Iris pigment epithelial cell (primary cell): ENCODE results near the gene CD79A.
"Not testable (repeated sequence)": the region's sequence is repeated elsewhere in the genome, so short reads cannot be mapped to it uniquely, and the experiment has no call there.

Experiments used
- DNase-seq: peaks from one replicate; pipeline ENCODE4 v3.0.0-alpha.2; 2011; ENCODE audit warnings: low read depth

CD79A gene

DNA sequence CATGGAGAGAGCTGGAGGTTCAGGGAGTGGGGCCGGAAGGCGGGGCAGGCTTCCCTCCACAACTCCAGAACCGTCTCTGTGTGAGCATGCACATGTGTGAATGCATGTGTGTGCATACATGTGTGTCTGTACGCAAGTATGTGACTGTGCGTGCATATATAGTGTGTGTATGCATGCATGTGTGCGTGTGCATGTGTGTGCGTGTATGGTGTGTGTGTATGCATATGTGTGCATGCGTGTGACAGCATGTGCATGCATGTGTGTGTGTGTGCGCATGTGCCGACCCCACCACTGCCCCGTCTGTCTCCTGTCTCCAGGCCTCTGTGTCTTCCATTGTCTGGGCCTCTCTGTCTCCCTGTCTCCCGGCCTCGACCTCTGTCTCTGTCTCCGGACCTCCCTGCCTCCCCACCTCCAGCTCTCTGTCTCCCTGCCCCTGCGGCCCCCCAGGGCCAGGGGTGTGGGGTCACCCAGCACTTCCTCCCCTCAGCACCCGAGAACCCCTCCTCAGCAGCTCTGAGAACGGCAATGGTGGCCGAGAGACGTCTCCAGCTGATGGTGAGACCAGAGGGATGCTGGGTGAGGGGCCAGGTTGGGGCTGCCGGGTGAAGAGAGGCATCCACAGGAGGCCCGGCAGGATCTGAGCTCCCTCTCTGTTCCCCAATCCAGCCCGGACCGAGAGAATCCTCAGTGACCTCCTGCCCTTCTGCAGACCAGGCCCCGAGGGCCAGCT, 28.4 kb downstream of the CD79A start:
- no peak for DNase-seq

DNA sequence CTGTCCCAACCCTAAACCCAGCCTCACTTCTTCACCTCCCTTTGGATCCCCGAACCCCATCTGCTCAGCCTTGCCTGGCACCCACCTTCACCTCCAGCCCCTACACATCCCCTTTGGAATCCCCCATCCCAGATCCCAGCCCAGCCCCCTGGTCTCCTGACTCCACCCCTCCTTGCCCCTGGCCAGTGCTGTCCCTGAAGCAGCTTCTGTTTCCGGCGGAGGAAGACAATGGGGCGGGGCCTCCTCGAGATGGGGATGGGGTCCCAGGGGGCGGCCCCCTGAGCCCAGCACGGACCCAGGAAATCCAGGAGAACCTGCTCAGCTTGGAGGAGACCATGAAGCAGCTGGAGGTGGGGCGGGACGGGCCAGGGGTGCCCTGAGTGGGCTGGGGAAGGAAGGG, 29.2 kb downstream of the CD79A start:
- no peak for DNase-seq

DNA sequence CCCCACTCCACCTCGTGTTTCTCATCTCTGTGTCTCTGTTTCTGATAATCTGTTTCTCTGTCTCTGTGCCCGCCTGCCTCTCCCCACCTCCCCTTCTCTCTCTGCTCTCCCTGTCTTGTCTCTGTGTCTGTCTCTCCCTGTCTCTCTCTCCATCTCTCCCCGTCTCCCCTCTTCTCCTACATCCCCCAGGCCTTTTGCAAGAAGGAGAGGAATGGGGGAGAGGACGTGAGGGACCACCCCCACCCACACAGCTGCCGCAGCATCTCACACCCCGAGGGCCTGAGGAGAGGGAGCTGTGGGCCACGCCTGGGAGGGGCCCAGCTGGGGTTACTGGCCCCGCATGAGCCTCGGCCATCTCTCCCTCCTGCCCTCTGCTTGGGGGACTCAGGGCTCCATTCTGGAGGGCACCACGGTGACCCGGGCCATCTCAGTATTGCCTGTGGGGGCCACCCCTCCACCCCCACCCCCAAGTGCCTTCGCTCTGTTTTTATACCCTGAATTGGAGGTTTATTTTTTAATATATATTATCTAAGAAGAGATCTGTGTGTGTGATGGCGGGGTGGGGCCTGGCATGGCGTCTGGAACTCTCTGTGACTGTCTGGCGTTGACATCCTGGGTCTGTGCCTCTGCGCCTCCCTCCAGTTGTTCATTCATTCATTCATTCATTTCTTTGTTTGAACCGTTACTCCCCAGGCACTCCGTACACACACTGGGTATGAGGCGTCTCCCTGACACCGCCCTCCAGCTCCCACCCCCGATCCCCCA, 30.0 kb downstream of the CD79A start:
- DNase-seq = no peak

DNA sequence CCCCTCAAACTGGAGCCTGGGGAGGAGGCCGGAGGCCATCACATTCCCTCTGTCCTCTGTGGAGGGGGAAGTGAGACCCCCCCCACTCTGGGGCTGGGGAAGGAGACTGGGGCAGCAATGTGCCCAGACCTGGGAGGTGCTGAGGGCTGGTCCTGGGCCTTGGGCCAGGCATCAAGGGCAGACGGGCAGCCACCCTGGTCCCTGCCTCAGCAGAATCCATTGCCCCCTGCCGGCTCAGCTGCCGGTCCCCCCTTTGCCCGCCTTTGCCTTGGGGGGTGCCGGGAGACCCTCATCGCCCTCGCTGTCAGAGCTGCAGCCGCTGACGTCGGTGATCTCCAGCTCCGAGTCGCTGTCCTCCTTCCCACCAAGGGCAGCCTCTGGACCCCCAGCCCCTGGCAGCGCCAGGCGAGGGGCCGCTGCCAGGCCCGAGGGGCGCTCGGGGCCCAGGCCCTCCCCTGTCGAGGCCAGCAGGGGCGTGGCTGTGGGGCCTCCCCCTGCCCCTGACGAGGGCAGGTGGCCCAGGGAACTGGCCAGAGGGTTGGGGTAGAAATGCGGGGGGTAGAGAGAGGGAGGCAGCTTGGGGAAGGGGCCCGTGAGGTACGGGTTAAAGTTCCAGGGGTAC, 31.0 kb downstream of the CD79A start:
- DNase-seq = no peak

DNA sequence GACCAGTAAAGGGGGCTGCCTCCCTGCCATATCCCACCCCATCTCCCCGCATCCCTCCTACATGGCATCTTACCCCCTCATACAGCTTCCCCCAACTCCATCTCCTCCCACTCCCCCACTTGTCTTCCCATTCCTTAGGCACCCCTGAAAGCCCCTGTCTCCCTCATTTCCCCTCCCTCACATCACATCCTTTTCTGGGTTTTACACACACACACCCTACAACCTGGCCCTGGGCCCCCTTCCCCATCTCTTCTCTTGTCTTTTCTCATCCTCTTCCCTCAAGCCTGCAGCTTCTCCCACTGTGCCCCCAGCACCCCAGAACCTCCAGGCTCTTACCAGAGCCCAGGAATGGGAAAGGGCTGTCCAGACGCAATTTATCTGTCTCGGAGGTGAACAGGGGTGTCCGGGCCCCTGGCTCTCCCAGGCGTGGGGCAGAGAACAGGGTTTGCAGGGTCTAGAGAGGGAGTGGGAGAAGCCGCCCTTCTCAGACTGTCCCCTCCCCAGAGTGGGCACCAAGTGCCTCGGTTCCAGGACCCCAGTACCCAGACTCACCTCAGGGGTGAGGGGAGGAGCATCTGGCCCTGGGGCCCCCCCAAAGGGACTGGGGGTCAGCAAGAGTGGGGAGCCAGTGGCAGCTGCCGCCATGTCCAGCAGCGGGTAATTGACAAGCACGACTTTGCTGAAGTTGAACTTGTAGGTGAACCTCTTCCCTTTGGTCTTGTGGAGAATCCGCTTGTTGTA, 31.8 kb downstream of the CD79A start:
- no peak for DNase-seq

DNA sequence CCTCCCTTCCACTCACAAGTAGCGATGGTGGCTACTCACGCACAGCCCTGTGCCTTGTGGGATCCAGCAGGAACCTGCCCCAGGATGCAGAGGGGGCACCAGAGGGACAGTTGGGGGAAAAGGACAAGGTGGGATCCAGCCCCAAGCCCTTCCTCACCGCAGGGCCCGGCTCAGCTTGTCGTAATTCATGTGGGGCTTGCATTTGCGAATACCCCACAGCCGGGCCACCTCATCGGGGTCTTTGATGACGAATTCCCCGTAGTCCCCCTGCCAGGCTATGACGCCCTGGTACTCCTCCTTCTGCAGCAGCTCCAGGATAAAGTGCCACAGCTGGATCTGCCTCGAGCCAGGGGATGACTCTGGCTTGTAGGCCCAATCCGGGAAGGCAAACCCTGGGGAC, 32.6 kb downstream of the CD79A start:
- no peak for DNase-seq

DNA sequence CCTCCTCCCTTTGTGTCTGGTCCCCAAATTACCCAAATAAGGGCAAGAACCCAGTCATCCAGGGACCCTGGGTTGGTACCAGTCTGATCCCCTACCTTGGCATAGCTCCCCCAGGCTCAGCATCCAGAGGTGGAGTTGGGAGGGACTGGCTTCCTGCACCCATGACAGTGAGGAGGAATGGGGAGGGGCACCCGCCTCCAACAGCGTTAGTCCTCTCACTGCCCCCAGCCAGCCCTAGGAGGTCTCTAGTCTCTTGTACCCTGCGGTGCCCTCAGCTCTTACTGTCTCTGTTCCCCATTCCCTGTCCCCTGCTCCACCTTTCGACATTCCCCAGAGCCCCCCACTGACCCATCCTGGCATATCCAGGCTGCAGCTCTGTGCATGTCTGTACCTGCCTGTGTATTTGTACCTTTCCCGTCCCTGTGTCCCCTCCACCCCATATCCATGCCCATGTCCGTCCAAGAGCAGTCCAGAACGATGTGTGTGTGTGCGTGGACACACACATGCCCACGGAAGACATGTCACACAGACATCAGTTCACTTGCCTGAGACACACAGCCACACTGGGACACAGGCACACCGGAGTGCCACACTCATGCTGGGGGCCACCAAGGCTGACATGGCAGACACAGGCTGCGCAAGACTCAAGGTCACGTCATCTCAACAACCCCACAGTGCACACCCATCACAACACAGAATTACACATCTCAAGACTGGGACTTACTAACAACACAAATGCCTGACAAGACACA, 33.3 kb downstream of the CD79A start:
- DNase-seq = no peak

DNA sequence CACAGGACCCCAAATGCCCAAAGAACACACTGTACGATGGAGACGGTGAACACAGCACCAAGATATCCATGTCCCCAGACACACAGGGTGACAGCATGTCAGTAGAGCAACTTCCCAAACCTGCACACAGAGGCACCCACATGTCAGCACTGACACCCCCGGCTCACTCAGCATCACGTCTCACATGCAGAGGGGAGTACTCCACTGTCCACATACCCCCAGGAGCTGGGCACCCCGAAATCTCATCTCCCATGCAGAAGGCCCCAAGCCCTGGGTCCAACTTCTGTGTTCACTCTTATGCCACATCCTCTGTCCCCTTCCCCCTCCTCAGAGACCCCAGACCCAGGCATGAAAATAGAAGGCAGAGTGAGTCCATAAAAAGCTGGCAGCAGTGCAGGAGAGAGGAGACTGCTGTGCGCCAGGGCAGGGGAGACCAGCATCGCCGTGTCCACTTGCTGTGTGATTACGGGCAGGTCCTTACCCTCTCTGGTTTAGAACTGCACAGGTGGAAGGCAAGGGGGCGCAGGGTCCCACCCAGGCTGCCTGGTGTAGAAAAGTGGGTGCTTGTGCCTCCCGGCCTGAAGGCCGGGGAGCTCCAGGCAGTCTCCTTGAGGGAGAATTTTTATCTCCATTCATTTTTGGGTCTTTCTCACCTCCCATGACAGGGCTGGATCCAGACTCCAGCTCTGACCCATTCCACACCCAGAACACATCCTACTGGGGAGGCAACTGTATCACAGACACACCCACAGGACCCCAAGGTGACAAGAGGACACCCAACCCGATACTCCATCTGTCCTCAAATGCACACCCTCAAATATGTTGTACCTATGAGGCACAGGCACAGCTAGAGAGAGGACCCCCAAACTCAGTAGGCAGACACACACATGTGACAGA, 34.2 kb downstream of the CD79A start:
- no peak for DNase-seq

DNA sequence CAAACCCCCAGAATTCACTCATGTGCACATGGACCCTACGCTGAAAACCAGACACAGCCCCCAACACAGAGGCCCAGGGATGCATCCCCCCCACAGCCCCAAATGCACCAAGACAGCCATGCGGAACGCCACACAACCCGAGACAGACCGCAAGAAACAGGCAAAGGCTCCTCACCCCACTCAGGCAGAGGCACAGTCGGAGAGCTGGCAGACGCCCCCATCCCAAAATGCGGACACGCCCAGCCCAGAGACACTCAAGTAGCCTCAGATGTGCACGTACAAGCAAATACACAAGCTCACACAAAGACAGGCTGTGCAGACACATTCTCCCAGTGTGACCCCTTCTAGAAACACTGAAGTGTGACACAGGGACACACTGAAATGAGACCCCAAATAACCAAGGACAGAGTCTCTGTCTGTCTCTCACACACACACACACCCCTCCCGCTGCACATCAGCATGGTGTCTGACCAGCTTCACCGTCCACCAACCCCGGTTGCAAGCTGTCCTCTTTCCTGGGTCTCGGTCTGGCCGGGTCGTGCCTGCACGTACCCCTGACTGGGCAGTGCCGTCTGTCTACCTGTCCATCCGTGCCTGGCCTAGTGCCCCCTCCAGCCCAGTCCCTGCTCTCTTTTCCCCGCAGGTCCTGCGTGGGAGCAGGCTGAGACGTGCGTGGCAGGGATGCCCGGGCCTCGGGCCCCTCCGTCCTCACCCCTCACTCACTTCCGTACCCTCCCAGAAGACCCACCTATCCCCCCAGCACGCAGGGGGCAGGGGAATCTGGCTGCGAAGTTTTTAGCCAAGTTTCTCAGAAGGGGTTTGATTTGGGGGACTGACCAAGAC, 35.0 kb downstream of the CD79A start:
- DNase-seq = no peak

DNA sequence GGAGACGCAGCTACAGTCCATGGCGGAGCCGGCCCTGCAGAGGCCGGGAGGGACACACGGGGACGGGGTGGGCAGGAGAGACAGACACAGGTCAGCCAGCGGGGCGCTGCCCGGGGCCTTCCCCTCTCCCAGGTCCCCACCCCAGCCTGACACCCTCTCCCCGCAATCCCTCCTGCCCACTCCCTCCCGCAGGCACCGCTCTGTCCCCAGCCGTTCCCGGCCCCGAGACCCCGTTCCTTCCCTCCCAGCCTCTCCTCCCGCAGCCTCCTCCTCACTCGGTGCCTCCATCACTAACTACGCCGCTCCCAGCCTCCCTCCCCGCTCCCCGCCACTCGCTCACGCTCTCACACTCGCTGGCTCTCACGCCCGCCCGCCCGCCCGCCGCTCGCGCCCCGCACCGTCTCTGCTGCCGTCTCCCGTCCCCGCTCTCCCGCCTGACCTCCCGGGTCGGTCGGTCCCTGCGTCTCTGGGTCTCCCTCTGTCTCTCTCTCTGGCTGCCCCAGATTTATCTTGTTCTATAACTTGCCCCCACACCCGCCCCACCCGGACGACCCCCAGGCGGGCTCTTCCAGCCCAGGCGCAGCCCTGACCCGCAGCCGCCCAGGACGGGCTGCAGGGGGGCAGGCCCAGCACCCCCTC, 35.9 kb downstream of the CD79A start:
- DNase-seq = no peak

DNA sequence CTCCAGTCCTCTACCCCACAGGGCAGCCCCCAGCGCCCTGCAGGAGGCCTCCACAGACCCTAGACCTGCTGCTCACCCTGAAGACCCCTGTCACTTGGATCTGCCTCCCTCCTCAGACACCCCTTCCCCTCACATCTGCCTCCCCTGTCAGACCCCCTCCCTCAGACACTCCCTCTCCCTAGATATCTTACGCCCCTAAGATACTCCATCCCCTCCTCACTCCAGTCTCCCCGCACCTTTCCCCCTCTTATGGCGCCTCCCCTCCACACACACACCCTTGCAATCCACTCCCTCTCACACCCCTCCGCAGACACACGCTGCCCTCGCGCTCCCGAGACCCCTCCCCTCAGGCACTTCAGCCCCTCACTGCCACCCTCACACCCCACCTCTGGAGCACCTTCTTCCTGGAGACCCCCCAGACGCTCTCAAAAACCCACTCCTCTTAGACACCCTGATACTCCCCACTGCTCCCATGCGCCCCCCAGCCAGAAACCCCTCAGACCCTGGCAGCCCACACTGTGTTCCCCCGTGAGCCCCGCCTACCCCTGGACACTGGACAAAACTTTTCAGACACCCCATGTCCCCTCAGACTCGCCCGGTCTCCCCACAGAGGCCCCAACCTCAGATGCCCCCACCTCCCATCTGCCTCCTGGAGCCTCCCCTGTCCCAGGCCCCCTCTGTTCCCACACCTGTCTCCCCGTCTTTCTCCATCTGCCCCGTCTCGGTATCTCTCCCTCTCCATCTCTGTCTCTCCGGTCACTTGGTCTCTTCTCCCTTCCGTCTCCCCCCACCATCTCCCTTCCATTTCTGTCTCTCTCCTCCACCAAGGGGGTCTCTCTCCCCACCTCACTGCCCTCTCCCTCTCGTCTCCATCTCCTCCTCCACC, 36.7 kb downstream of the CD79A start:
- no peak for DNase-seq

DNA sequence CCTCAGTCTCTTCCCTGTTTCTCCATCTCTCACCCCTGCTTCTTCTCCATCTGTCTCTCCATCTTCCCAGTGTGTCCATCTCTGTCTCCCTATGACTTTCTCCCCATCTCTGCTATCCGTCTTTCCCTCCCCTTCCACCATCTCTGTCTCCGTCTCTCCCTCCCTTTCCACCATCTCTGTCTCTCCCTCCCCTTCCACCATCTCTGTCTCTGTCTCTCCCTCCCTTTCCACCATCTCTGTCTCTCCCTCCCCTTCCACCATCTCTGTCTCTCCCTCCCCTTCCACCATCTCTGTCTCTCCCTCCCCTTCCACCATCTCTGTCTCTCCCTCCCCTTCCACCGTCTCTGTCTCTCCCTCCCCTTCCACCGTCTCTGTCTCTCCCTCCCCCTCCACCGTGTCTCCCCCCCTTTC, 37.4 kb downstream of the CD79A start:
- not testable (repeated sequence) for DNase-seq

DNA sequence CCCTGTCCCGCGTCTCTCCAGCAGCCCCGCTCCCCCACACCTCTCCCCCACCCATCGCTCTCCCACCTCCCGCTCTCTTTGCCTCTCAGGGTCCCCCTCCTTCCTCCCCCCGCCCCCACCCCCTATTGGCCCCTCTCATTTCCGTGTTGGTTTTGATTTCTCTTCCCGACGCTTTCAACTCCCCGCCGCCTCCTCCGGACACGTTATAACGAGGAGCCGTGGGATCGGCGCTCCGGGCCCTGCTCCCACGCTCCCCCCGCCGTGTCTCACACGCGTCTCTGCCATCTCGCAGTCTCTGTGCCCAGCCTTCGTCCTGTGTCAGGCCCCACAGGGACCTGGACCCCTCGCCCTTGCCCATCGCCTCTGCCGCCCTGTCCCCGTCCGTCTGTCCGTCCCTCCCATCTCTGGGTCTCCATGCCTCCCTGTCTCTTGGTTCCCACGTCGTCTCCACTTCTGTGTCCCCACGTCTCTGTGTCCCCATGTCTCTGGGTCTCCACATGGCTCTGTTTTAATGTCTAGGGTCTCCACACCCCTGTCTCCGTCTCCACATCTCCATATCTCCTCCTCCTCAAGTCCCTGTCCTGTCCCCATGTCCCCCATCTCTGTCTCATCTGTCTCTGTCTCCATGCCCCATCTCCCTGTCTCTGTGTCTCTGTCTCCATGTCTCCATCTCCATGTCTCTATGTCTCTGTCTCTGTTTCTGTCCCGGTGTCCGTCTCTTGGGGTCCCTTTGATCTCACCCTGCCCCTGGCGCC, 38.1 kb downstream of the CD79A start:
- no peak for DNase-seq

DNA sequence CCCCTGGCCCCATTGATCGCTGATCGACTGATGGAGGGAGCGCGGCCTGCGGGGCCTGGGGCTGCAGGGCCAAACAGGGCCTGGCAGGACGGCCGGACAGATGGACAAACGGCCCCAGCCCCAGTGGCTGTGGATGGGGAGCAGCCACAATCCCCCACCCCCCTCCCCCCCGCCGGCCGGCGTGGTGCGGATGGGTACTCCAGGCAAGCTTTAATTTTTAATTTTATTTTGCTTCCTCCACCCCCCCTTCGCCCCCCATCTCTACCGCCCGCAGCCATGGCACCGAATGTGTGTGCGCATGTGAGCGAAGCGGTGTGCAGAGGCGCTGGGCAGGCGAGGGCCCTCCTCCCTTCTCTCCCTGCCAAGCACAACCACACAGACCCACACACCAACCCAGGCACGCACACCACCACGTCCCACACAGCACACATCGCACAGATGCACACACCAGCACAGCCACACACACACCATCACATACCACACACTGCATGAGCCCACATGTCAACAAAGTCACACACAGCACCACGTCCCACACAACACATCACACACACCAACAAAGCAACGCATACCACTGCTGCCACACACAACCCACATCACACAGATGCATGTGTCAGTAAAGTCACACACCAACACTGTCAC, 38.8 kb downstream of the CD79A start:
- no peak for DNase-seq

DNA sequence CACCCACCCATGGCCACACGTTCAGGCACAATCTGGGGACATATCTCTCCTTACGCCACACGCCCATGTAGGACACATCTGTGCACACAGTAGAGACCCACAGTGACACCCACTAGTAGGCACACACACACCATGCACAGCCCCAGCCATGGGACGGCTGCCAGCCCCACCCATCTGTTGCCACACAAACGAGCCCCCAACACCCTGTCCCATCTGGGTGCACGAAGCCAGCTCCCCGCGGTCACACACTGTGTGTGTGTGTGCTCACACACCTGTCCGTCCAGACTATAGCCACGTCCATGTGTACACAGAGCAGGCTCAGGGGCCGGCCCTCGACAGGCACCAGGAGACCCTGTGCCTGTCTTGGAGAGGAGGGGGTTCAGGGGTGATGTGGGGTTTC, 40.6 kb downstream of the CD79A start:
- no peak for DNase-seq

DNA sequence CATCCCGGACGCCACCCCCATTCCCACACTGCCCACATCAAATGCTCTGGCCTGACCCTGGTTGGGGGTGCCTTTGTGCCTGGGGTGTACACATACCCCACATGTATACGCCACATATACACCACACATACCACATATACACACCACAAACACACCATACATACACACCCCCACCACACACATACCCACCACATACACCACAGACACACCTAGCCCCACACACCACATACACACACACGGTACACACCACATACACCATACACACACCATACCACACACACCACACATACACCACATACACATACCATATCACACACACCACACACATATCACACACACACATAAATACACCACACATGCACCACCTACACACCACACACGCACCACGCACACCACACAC, 41.0 kb downstream of the CD79A start:
- DNase-seq = no peak

DNA sequence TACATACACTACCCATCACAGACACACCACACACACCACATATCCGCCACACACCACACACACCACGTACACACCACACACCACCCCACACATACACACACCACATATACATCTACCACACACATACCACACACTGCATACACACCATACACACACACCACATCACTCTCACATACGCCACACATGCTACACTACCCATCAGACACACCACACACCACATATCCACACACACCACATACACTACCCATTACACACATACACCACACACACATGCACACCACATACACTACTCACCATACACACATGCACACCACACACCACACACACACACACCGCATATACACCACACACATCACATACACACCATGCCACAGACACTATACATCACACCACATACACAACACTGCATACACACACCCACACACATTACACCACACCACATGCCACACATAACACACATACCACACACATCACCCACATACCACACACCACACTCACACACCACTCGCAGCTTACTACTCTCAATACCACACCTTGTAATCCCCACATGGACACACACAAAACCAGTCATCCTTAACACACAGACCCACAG, 41.7 kb downstream of the CD79A start:
- peak; percentile 39 for DNase-seq
